ENCODE results near the gene LCNL1.

LCNL1 gene

DNA sequence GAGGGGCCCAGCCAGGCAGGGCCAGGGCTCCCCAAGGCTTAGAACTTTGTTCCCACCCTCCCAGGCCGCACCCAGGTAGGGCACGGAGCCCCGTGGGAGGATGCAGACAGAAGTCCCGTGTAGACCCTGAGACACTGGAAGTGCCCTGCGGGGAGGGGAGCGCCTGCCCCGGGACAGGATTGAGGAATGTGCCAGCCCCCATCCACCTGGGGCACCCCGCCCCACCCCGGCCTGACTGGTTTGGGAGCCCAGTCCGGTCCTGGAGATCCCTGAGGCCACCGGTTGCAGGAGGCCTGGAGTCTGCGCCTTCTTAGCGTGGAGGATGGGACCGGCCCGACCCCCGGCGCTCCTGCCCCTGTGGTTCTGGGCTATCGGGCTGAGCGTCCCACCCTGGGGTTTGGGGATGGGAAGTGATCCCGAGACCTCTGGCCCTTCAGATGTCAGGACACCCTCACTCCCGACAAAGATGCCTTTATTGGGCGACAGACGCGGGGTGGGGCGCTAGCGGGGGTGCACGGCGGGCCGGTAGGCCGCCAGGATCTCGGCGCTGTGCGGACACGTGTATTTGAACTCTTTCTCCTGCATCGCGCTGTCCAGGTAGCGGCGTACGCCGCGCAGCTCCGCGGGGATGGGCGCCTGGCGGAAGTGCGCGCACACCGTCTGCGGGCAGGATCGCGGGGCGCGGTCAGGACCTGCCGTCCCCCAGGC, 11.5 kb downstream of the LCNL1 start:
- no peak for DNase-seq (ENCODE audit: low spot score)

DNA sequence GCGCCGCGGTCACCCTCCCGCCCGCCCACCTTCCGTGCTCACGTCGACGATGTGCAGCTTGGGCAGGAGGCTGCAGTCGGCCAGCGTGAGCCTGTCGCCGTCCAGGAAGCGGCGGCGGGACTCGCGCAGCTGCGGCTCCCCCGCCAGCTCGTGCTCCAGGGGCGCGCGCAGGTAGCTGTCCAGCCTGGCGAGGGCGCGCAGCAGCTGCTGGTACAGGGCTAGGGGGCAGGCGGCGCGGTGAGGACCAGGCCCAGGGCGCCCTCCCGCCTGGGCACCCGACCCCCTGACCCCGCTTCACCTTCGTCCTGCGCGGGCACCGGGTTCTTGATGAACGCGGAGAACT, 12.1 kb downstream of the LCNL1 start:
- no peak for DNase-seq (ENCODE audit: low spot score)

DNA sequence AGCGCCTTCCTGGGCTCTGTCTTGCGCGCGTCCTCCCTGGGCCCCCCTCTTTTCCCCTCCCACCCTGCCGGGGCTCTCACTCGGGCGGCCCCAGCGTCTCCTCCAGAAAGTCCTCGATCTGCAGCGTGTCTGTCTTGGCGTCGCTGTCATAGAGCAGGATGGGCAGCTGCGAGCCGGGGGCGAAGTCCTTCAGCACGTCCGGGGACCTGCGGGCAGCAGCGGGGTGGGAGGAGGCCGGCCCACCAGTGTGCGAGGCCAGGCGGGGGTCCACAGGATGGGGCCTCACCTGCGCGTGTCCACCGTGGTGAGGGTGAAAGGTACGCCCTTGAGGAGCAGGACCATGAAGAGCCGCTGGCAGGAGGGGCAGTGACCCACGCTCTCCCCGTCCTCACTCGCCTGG, 12.6 kb downstream of the LCNL1 start:
- no peak for DNase-seq (ENCODE audit: low spot score)

DNA sequence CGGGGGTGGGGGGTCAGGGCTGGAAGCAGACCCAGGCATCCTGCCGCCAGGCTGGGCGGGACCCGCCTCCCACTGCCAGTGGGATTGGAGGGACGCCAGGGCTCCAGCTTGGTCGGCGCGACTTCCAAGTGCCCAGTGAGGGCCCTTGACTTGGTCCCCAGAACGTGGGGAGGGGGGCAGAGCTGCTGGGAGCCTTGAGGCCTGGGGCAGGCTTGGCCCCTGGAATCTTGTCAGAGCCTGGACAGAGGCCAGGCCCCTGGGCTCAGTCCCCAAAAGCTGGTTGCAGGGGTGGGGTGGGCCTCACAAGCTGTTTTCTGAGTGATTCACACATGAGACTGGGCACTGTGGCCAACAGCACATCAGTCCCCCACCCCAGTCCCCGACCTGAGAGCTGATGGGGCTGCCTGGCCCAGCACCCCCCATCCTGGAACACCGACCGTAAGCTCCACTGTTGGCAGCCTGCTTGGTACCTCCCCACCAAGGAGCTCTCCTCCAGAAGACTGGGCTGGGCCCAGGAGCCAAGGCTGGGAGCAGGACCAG, 13.0 kb downstream of the LCNL1 start:
- no peak for DNase-seq (ENCODE audit: low spot score)

DNA sequence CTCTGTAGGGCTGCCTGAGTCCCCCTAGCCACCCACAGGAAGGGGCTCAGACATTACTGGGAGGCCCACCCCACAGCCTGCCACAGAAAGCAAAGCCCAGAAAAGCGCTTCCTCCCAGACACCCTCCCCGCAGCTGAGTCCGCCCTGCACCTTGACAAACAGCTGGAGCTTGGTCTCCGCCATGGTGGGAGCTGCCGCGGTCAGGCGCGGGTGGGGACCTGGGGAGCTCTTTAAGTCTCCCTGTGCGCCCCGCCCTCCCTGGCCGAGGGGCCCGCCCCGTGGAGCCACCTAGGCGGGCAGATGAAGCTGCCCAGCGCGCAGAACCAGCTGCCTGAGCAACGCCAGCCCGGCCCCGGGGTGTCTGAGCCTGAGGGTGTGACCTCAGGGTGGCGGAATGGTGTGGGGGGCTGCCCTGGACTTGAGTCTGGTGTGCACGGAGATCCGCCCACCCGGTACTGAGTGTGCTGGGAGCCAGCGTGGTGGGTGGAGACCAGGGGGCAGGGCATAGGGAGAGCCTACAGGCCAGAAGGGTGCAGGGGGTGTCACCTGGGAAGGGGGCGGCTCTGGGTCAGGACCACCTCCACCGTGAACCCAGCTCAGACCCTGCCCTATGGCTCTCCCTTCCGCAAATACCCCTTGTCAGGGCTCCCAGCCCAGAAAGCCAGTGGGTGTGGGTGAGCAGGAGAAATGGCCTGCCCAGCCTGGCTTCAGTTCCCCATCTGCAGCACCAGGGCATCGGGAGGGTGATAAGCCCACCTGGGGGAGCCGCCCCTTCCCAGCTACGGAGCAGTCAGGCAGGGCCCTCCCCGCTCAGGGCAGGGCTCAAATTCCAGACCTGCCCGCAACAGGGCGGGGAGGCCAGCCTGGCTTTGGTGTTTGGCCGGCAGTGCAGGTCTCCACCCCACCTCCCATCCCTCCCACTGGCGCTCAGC, 13.8 kb downstream of the LCNL1 start, which contains the start of gene CLIC3:
Gene CLIC3 (minus strand): TSS at position 208 of the 932 bp plus-strand sequence. CDS start 25 bp downstream, at position 183.
- peak; percentile 51 for DNase-seq (ENCODE audit: low spot score)

DNA sequence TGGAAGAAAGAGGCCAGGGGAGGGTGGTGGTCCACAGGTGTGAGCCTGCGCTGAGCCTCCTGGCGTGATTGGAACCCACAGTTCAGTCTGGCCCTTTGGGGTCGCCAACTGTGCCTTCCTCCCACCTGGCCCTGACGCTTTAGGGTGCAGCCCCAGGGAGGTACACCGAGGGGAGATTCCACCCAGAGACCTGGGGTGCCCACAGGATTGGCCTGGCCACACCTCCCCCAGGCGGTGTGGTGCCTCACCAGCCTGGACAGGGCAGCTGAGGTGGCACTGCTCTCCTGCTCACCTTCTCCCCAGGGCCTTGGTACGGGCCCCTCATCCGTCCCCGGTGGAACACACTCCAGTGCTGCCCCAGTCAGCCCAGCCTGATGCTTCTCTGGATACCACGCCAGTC, 14.6 kb downstream of the LCNL1 start:
- DNase-seq (ENCODE audit: low spot score) = no peak

DNA sequence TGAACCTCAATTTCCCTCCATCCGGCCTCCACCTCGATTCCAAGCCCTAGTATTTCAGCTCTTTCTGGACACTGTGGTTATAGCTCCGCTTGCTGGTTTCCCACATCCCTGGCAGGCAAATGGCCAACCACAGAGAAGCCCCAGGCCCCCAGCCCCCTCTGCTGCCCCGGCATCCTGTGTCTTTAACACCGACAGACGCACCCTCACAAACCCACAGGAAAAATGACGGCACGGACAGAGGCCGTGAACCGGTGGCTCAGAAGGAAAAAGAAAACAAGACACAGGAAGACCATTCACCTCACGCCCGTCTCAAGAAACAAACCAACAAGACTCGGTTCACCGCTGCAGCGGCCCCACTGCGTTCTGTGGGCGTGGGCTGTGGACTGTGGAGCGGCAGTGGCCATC, 15.0 kb downstream of the LCNL1 start:
- DNase-seq (ENCODE audit: low spot score) = peak; percentile 16

DNA sequence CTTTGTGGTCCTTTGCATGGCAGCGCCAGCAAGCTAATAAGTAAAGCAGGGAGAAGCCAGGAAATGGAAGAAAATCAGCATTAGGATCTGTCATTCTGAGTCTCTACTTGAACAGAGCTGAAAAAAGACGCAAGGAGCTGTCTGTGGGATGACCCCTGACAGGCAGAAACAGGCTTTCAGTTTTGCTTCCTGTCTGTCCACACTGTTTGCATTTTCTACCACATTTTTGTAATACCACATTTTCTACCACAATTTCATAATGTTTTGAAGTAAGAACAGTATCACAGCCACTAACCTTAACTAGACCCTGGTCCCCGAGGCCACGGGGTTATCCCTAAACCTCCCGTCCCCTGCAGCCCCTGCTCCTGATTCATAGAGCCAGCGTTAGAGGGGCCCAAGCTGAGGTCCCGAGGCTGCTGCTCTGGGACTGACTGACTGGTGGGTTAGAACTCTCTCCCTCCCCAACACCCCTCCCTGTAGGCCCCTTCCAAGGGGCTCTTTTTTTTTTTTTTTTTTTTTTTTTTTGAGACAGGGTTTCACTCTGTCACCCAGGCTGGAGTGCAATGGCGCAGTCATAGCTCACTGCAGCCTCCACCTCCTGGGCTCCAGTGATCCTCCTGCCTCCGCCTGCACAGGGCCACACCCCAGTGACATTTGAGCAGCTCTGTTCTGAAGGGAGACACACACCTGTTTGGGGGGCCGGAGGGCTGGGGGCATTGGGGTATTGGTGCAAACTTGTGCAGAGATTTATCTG, 17.6 kb downstream of the LCNL1 start:
- peak; percentile 32 for DNase-seq (ENCODE audit: low spot score)

DNA sequence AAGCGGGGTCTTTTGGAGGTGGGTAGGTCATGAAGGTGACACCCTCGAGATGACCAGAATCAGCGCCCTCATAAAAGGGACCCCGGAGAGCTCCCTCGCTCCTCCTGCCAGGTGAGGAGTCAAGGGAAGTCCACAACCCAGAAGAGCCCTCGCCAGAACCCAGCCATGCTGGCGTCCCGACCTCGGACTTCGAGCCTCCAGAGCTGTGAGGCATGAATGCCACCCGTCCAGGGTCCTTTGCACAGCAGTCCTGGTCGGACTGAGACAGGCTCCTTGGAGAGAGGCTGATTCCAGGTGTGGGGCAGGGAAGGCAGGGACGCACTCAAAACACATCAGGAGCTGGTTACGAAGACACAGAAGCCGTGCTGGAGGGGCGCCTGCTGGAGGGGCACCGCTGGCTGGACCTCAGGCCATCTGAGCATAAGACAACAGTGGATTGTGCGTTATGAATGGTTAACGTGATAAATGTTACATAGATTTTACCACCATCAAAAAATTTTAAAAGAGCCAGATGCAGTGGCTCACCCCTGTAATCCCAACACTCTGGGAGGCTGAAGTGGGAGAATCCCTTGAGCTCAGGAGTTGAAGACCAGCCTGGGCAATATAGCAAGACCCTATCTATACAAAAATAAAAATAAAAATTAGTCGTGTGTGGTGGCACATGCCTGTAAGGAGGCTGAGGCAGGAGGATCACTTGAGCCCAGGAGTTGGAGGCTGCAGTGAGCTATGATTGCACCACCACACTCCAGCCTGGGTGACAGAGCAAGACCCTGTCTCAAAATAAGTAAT, 19.3 kb downstream of the LCNL1 start:
- DNase-seq (ENCODE audit: low spot score) = no peak

DNA sequence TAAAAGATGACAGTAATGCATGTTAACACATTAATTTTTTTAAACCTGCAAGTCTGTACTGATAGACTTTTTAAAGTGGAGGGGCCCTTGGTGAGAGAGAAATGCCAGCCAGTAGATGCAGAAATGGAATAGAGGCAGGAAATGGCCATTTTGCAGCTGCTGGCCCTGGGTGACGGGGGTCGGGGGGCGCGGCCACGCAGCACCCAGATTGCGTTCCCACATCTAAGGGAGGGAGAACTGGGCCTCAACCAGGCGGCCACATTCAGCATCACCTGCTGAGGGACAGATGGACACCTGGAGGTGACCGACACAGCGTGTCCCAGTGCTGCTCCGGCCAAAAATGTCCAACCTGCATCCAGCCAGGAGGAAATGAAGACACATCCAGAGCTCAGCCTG, 19.9 kb downstream of the LCNL1 start:
- no peak for DNase-seq (ENCODE audit: low spot score)

DNA sequence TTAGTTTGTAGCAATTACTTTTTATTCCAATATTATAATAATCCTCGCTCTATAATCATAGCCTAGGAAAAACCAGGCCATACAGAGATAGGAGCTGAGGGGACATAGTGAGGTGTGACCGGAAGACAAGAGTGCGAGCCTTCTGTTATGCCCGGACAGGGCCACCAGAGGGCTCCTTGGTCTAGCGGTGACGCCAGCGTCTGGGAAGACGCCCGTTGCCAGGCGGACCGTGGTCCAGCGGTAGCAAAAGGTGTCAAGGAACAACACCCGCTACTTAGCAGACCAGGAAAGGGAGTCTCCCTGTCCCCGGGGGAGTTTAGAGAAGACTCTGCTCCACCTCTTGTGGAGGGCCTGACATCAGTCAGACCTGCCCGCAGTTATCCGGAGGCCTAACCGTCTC, 21.5 kb downstream of the LCNL1 start:
- peak; percentile 14 for DNase-seq (ENCODE audit: low spot score)

DNA sequence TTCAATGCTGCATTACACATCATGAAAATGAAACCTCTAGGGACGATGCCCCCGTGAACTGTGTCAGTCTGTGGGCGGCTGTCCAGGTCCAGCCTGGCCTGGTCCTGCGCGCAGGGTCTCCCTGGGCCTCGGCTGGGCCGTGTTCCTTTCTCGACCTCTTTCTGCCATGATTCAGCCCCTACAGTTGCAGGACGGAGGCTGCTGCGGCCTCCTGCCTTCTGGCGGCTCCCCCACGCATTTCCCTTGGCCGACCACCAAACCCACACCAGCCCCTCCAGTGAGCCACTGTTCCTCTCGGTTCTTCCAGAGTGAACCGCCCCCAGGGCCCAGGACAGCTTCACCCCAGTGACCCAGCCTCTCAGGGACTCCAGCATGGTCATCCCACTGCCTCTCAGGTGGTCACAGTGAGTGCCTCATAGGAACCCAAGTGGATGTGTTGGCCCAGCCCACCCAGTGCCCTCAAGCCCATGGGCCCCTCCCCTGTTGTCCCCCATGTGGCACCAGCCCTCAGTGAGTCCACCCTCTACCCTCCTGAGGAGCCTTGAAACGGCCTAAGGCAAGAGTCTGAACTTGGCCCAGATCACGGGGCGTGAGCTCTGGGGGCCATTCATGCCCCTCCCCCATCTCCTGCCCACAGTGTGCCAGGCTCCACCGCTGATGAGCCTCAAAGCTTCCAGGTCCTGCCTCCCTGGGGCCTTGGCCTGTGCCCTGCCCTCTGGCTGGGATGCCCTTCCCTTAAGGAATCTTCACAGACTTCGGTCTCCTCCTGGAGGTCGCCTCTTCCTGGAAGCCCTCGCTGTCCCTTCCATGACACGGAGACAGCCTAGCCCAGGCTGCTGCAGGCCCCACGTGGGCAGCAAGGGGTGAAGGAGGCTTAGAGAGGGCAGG, 23.6 kb downstream of the LCNL1 start:
- DNase-seq (ENCODE audit: low spot score) = no peak

DNA sequence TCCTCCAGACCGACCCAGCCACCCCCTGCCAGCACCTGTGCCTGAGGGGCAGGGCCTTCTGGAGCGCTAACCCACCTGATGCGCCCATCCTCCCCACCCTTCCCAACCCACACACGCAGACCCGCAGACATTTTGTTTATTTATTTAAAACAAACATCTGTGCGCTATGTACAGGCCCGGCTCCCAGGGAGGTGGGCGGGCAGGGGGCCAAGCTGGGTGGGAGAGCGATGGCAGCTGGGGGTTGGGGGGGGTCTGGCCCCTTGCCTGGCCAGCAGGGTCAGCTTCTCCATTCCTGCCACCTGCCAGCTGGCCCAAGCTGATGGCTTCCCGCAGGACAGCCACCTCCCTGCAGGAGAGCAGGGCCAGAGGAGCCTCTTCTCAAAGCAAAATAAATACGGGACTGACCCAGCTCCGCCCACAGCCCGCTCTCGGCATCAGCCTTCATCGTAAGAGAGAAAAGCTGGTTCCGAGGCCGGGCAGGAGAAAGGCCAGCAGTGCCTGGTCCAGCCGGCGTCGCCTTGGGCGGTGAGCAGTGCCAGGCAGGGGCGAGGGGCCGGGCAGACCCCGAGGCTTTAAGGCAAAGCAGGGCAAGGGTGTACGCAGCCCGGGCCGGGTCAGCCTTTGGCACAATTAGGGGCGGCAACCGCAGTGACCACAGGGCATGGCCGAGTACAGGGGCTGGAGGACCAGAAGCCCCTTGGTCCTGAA, 24.5 kb downstream of the LCNL1 start:
- no peak for DNase-seq (ENCODE audit: low spot score)

DNA sequence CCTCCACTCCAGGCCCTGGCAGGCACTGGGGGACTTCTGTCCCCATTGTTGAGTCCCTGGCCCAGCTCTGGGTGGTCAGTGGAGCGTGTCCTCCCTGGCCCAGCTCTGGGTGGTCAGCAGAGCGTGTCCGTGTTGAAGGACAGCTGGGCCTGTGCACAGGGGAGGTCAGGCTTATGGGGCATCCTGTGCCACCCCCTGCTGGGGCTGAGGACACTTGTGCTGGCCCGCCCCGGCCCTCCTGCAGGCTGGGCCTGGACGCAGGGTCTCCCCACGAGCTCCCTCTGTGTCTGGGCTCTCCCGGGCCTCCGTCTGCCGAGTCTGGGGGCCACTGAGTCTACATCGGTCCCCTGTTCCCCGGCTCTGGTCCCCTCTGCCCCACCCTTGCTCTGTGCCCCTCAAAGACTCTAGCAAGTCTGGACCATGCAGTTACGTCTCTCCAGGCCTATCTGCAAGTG, 25.1 kb downstream of the LCNL1 start:
- no peak for DNase-seq (ENCODE audit: low spot score)

DNA sequence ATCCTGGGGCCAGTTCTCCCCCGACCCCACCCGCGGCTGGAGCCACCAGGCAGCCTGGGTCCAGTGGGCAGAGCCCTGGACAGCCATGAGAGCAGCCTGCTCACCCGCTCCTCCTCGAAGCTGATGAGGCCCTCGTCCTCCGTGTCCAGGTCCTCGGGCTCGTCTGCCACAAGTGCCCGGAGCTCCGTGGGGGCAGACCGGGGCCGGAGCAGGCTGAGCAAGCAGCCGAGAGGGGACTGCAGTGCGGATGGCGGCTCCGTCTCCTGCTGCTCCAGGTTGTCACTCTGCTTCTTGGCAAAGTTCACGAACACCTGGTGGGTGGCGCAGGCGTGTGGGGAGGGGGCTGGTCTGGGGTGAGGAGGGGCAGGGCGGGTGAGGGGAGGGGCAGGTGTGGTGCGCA, 25.5 kb downstream of the LCNL1 start:
- no peak for DNase-seq (ENCODE audit: low spot score)

DNA sequence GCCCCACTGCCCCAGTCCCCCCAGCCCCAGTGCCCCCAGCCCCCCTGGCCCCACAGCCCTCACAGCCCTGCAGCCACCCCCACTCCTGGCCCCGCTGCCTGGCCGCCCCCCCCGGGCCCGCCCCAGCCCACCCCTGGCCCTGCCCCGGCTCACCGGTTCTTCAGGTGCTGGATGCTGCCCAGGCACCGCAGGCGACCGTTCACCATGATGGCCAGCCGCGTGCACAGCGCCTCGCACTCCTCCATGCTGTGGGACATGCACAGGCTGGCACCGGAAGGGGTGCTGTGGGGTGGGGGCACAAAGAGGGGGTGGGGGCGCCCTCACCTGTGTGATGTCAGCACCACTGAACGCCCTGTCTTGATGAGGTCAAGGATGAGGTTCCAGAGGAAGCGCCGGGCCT, 26.4 kb downstream of the LCNL1 start:
- DNase-seq (ENCODE audit: low spot score) = no peak

DNA sequence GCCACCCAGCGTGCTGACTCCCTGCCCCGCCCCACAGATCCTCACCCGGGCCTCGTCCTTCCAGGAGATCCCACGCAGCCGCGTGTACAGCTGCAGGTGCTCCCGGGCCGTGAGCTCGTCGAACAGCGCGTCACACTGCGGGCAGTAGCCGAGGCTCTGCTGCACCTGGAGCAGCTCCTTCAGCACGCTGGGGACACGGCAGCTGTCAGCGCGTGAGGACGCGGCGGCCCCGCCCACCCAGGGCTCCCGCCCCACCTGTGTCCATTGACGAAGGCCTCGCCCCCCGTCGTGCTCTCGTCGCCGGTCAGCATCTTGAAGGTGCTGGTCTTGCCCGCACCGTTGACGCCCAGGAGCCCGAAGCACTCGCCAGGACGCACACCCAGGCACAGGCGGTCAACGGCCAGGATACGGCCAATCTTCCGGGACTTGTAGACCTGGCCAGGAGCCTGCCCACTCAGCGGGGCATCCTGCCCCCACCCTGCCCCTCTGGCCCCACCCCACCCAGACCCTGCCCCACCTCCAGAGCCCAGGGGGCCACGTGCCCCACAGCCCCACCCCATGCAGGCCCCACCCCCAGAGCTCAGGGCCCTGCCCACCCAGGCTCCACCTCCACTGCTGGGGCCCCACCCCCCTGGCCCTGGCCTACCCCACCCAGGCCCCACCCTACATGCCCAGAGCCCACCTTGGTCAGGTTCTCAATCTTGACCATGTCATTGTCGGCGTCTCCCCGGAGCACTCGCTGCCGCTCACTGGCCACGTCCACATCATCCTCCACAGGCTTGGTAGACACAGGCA, 27.3 kb downstream of the LCNL1 start:
- no peak for DNase-seq (ENCODE audit: low spot score)

DNA sequence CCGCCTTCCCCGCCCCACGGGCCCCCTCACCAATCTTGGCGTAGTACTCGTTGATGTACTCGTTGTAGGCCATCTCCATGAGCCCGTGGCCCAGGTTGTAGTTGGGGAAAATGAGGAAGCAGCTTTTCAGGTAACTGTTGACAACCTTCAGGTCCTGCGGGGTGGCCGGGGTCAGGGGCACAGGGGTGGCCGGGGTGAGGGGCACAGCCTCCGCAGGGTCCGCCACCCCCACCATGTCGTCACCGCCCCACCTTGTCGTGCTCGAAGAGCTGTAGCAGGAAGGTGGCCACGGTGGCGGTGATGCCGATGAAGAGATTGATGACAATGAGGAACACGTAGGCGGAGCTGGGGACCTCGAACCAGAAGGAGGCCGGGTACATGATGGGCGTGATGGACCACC, 28.4 kb downstream of the LCNL1 start:
- DNase-seq (ENCODE audit: low spot score) = no peak
